KMS-11 (cell line): ENCODE results near the gene MCC.

Experiments used
- H2AFZ ChIP-seq: fragments of 200-600 bp; sonication (generic); 2 replicates; pipeline ENCODE4 v1.6.1; 2016; ENCODE audit warnings: antibody characterized with exemption, mixed run types, low read depth
- H3K27ac ChIP-seq: fragments of 200-600 bp; sonication (generic); 2 replicates; pipeline ENCODE4 v1.6.1; 2016; ENCODE audit warnings: mild to moderate bottlenecking, mixed run types
- H3K27me3 ChIP-seq: fragments of 200-600 bp; sonication (generic); 2 replicates; pipeline ENCODE4 v1.6.1; 2017; ENCODE audit warnings: mild to moderate bottlenecking, low read depth, mixed run types, moderate library complexity; ENCODE audit not compliant: insufficient read depth
- H3K36me3 ChIP-seq: fragments of 200-600 bp; sonication (generic); 2 replicates; pipeline ENCODE4 v1.6.1; 2017; ENCODE audit warnings: mild to moderate bottlenecking, mixed run types; ENCODE audit not compliant: insufficient read depth
- H3K4me1 ChIP-seq: fragments of 200-600 bp; sonication (generic); 2 replicates; pipeline ENCODE4 v1.6.1; 2016; ENCODE audit warnings: mild to moderate bottlenecking, low read depth, mixed run types; ENCODE audit not compliant: poor library complexity, severe bottlenecking
- H3K4me2 ChIP-seq: fragments of 200-600 bp; sonication (generic); 2 replicates; pipeline ENCODE4 v1.7.0; 2016; ENCODE audit warnings: mild to moderate bottlenecking, mixed run types
- H3K4me3 ChIP-seq: fragments of 200-600 bp; sonication (generic); IDR thresholded peaks from 2 replicates; pipeline ENCODE4 v1.6.1; 2017; ENCODE audit warnings: low read depth, low read length, mixed read lengths; ENCODE audit not compliant: insufficient read depth
- H3K79me2 ChIP-seq: fragments of 200-600 bp; sonication (generic); 2 replicates; pipeline ENCODE4 v1.6.1; 2016; ENCODE audit warnings: low read depth, mixed run types; ENCODE audit not compliant: insufficient read depth
- H3K9ac ChIP-seq: fragments of 200-600 bp; sonication (generic); 2 replicates; pipeline ENCODE4 v1.6.1; 2016; ENCODE audit warnings: mild to moderate bottlenecking, mixed run types
- H4K20me1 ChIP-seq: fragments of 200-600 bp; sonication (generic); 2 replicates; pipeline ENCODE4 v1.6.1; 2016; ENCODE audit warnings: mild to moderate bottlenecking, mixed run types; ENCODE audit not compliant: insufficient read depth
- CTCF ChIP-seq: fragments of 200-600 bp; sonication (generic); conservative IDR thresholded peaks from 2 replicates; pipeline ENCODE4 v1.6.1; 2017; ENCODE audit warnings: low read depth, mild to moderate bottlenecking, antibody characterized with exemption, low read length, moderate library complexity, mixed read lengths

The MCC gene

GRCh38 chr5:113145757-113146387 is 342.4 kb downstream of the MCC start:
- no peak overlapping the region for H3K27ac ChIP-seq
- H3K79me2 ChIP-seq: no peaks in the 10 kb centered on the region
- no peak overlapping the region for H3K4me2 ChIP-seq
- no peak overlapping the region for H2AFZ ChIP-seq
- H3K9ac ChIP-seq: no peak overlapping the region
- H3K36me3 ChIP-seq: no peaks in the 10 kb centered on the region
- no peaks in the 10 kb centered on the region for H3K4me1 ChIP-seq
- no peaks in the 10 kb centered on the region for H3K27me3 ChIP-seq
- no peak overlapping the region for H3K4me3 ChIP-seq
- H4K20me1 ChIP-seq: no peaks in the 10 kb centered on the region
- no peak for TF ChIP-seq CTCF

GRCh38 chr5:113142186-113142585 is 346.1 kb downstream of the MCC start:
- H3K9ac ChIP-seq: no peak overlapping the region
- H3K27ac ChIP-seq: no peak overlapping the region
- H4K20me1 ChIP-seq: no peaks in the 10 kb centered on the region
- no peaks in the 10 kb centered on the region for H3K4me1 ChIP-seq
- no peak overlapping the region for H3K4me3 ChIP-seq
- no peak overlapping the region for H3K4me2 ChIP-seq
- no peak overlapping the region for H2AFZ ChIP-seq
- TF ChIP-seq CTCF: no peak
- no peaks in the 10 kb centered on the region for H3K36me3 ChIP-seq
- H3K27me3 ChIP-seq: no peaks in the 10 kb centered on the region
- H3K79me2 ChIP-seq: no peaks in the 10 kb centered on the region

- no peaks in the 10 kb centered on the region for H4K20me1 ChIP-seq
- H3K9ac ChIP-seq: no peak overlapping the region
- no peaks in the 10 kb centered on the region for H3K36me3 ChIP-seq
- no peaks in the 10 kb centered on the region for H3K79me2 ChIP-seq
- H3K4me2 ChIP-seq: no peak overlapping the region
- H3K4me1 ChIP-seq: no peaks in the 10 kb centered on the region
- TF ChIP-seq CTCF: no peak
- H3K27ac ChIP-seq: no peak overlapping the region
- no peak overlapping the region for H2AFZ ChIP-seq
- no peaks in the 10 kb centered on the region for H3K27me3 ChIP-seq
- H3K4me3 ChIP-seq: no peak overlapping the region
These were observed 347.2 kb downstream of the MCC start for GRCh38 chr5:113140837-113141671.

GRCh38 chr5:113133211-113133975 is 354.9 kb downstream of the MCC start:
- no peak overlapping the region for H2AFZ ChIP-seq
- no peak overlapping the region for H3K4me2 ChIP-seq
- no peak for TF ChIP-seq CTCF

More at GRCh38 chr5:113133211-113133975, 354.9 kb downstream of the MCC start:
- Histone ChIP-seq H3K36me3 (no peaks in the 10 kb centered on the region), H3K27me3 (no peaks in the 10 kb centered on the region), H3K4me1 (no peaks in the 10 kb centered on the region), H4K20me1 (no peaks in the 10 kb centered on the region), H3K9ac (no peak overlapping the region), H3K27ac (no peak overlapping the region), H3K4me3 (no peak overlapping the region), H3K79me2 (no peaks in the 10 kb centered on the region)
